Measurements from ENCODE around the gene POGK.

GRCh38 chr1:166855558-166855957 lies 16.3 kb downstream of the POGK start:
- TF ChIP-seq CTCF (conservative IDR thresholded peaks at IDR 0.05; ENCODE audit: low read depth, low read length): no peak
- TF ChIP-seq EZH2 (IDR thresholded peaks at IDR 0.05; ENCODE audit: low read length, unreplicated experiment): no peak
